Endothelial cell of umbilical vein (primary cell): ENCODE data around the gene TLR5. TPM values are rescaled to one million over a fixed set of nuclear protein-coding genes. Genes with fewer than 3 reads are reported as not detected.

Source experiments
- BruUV-seq: library from RNA; stranded (reverse); fragments of 400-500 nt; replicated peaks from 2 replicates; lab custom pipeline; 2021; lab: Mats Ljungman, UMichigan
- CTCF ChIA-PET: fragments of 300-600, 350-600 bp; sonication (Branson Sonifier 250); formaldehyde crosslinking; loops from one replicate; lab custom pipeline; 2021; ENCODE audit warnings: antibody characterized with exemption, inconsistent platforms; lab: Charles Lee
- POLR2A ChIA-PET: fragments of 300-600, 350-600 bp; sonication (Branson Sonifier 250); formaldehyde crosslinking; loops from one replicate; lab custom pipeline; 2021; ENCODE audit warnings: antibody characterized with exemption, inconsistent platforms; lab: Charles Lee
- DNase-seq: peaks from one replicate; pipeline ENCODE4 v3.0.0-alpha.2; 2011; ENCODE audit warnings: low read depth, low spot score
- FAIRE-seq: peaks from 2 replicates; lab custom pipeline; 2011; peaks lifted over from hg19 to GRCh38; lab: Jason Lieb, UNC
- H2AFZ ChIP-seq: 2 replicates; pipeline ENCODE4 v1.6.0; 2012; ENCODE audit warnings: low read depth, low read length, control low read depth, inconsistent platforms
- H3K27ac ChIP-seq: 2 replicates; pipeline ENCODE4 v1.5.1; 2011; ENCODE audit warnings: low read depth, mild to moderate bottlenecking, control low read depth, low read length, moderate library complexity; ENCODE audit not compliant: insufficient read depth
- H3K27me3 ChIP-seq, 2 experiments: 2 replicates each; pipeline versions ENCODE4 v1.6.0 to v1.6.1; 2011; ENCODE audit warnings: low read length in 2 of 2, mixed read lengths in 1 of 2; ENCODE audit not compliant: control insufficient read depth in 2 of 2, insufficient read depth in 2 of 2
- H3K36me3 ChIP-seq, 2 experiments: 2 replicates in 1 of 2; 3 replicates in 1 of 2; pipeline ENCODE4 v1.5.1; 2011; ENCODE audit warnings: low read length in 2 of 2, mild to moderate bottlenecking in 1 of 2, moderate library complexity in 1 of 2; ENCODE audit not compliant: control insufficient read depth in 2 of 2, insufficient read depth in 2 of 2; ENCODE audit errors: extremely low read depth in 1 of 2
- H3K4me1 ChIP-seq: 3 replicates; pipeline ENCODE4 v1.5.1; 2011; ENCODE audit warnings: mild to moderate bottlenecking, low read length; ENCODE audit not compliant: control insufficient read depth, insufficient read depth; ENCODE audit errors: extremely low read depth
- H3K4me2 ChIP-seq: 2 replicates; pipeline ENCODE4 v1.6.1; 2011; ENCODE audit warnings: low read length, control low read depth, mixed read lengths; ENCODE audit not compliant: insufficient read depth
- H3K4me3 ChIP-seq, 3 experiments: fragments of 200-600 bp in 1 of 3; sonication (generic), shearing (Covaris generic) in 1 of 3; replicated peaks in 1 of 3; 2 replicates each; pipeline ENCODE4 v1.5.1; 2011 to 2016; ENCODE audit warnings: control low read depth in 3 of 3, low read length in 3 of 3, mild to moderate bottlenecking in 2 of 3, inconsistent platforms in 1 of 3, low read depth in 1 of 3, moderate library complexity in 1 of 3; ENCODE audit not compliant: insufficient read depth in 1 of 3
- H3K79me2 ChIP-seq: 2 replicates; pipeline ENCODE4 v1.6.0; 2012; ENCODE audit warnings: low read length, inconsistent platforms; ENCODE audit not compliant: control insufficient read depth, insufficient read depth
- H3K9ac ChIP-seq: replicated peaks from 2 replicates; pipeline ENCODE3; 2011; ENCODE audit warnings: low read length, control low read depth; ENCODE audit not compliant: insufficient read depth; ENCODE audit errors: extremely low read depth
- H3K9me1 ChIP-seq: replicated peaks from 3 replicates; pipeline ENCODE4 v1.6.0; 2011; ENCODE audit warnings: mild to moderate bottlenecking, low read length; ENCODE audit not compliant: control insufficient read depth, insufficient read depth; ENCODE audit errors: extremely low read depth
- H3K9me3 ChIP-seq: replicated peaks from 2 replicates; pipeline ENCODE4 v1.5.1; 2012; ENCODE audit warnings: low read length, inconsistent platforms; ENCODE audit not compliant: control insufficient read depth, insufficient read depth
- H4K20me1 ChIP-seq: replicated peaks from 2 replicates; pipeline ENCODE3; 2011; ENCODE audit warnings: mild to moderate bottlenecking, low read length; ENCODE audit not compliant: control insufficient read depth, insufficient read depth; ENCODE audit errors: extremely low read depth
- CTCF ChIP-seq, 2 donors: IDR thresholded peaks; 1 replicate in 1 of 2; 2 replicates in 1 of 2; pipeline ENCODE4 v1.5.1; 2011; ENCODE audit warnings: low read length in 2 of 2, mild to moderate bottlenecking in 2 of 2, moderate library complexity in 2 of 2, control low read depth in 1 of 2, inconsistent platforms in 1 of 2, low read depth in 1 of 2; ENCODE audit not compliant: insufficient read depth in 1 of 2; ENCODE audit errors: extremely low read depth in 1 of 2
- EZH2 ChIP-seq: IDR thresholded peaks from 2 replicates; pipeline ENCODE4 v1.6.1; 2012; ENCODE audit warnings: borderline replicate concordance, low read depth, mild to moderate bottlenecking, moderate library complexity, low read length, inconsistent platforms; ENCODE audit not compliant: severe bottlenecking
- FOS ChIP-seq: IDR thresholded peaks from 2 replicates; pipeline ENCODE4 v1.6.1; 2011; ENCODE audit warnings: mild to moderate bottlenecking, low read length, moderate library complexity, borderline replicate concordance; ENCODE audit not compliant: insufficient read depth
- GATA2 ChIP-seq: IDR thresholded peaks from 2 replicates; pipeline ENCODE4 v1.7.0; 2011; ENCODE audit warnings: low read depth, mild to moderate bottlenecking, moderate library complexity, mixed read lengths, low read length; ENCODE audit not compliant: insufficient read length, insufficient read depth
- JUN ChIP-seq: IDR thresholded peaks from 2 replicates; pipeline ENCODE4 v1.6.1; 2011; ENCODE audit warnings: borderline replicate concordance, low read depth; ENCODE audit not compliant: insufficient read length, insufficient read depth
- MAX ChIP-seq: IDR thresholded peaks from 2 replicates; pipeline ENCODE4 v1.6.1; 2011; ENCODE audit not compliant: insufficient read depth, insufficient read length
- MYC ChIP-seq: IDR thresholded peaks from one replicate; pipeline ENCODE4 v1.6.1; 2011; ENCODE audit warnings: mild to moderate bottlenecking, low read depth, low read length
- POLR2A ChIP-seq: IDR thresholded peaks from 2 replicates; pipeline ENCODE4 v1.6.1; 2012; ENCODE audit warnings: low read depth, mild to moderate bottlenecking, control low read depth, low read length
- POLR2AphosphoS5 ChIP-seq: IDR thresholded peaks from 2 replicates; pipeline ENCODE4 v1.6.1; 2012; ENCODE audit warnings: low read depth, mild to moderate bottlenecking, control low read depth, low read length, moderate library complexity; ENCODE audit not compliant: insufficient read depth
- dilution Hi-C: fragments of 300-500 bp; cut with MboI; formaldehyde crosslinking; loops from one replicate; pipeline ENCODE4 v1.15.0; 2019; ENCODE audit warnings: low sequenced_read_pairs; ENCODE audit not compliant: extremely low pct_ligation_motif_present
- intact Hi-C: fragments of 100-400 bp; cut with micrococcal nuclease; formaldehyde crosslinking; loops from one replicate; pipeline ENCODE4 v1.10.0; 2022
- polyA plus RNA-seq, 4 experiments: library from polyadenylated mRNA; depleted of rRNA in 3 of 4; stranded (reverse) in 3 of 4; unstranded in 1 of 4; fragments of >200 nt; gene quantifications; 2 replicates each; pipeline versions ENCODE4 v1.2.1 to v1.2.3, GENCODE V29; 2011 to 2012; ENCODE audit warnings: missing spikeins in 1 of 4
- total RNA-seq: library from RNA; stranded (reverse); gene quantifications from 2 replicates; pipeline ENCODE4 v1.2.3, GENCODE V29; 2021

The TLR5 gene
- total and polyA plus RNA-seq, 2 donors (not counting 3 experiments of a cell fraction or from before 2014, with no cell fraction given): 0.15 to 0.25 TPM

GRCh38 chr1:223068900-223069665, 74.0 kb downstream of the TLR5 start:
- Histone ChIP-seq H3K4me3 (no peak overlapping the region), H2AFZ (no peak overlapping the region), H3K4me2 (no peak overlapping the region), H3K27me3 (peaks cover 0 to 1% of the 10 kb centered on the region in 2 experiments), H4K20me1 (no peaks in the 10 kb centered on the region), H3K36me3 (no peaks in the 10 kb centered on the region), H3K9ac (no peak overlapping the region), H3K27ac (no peak overlapping the region), H3K9me1 (no peaks in the 10 kb centered on the region), H3K9me3 (no peaks in the 10 kb centered on the region), H3K79me2 (no peaks in the 10 kb centered on the region), H3K4me1 (no peaks in the 10 kb centered on the region)
- no peak for TF ChIP-seq POLR2A
- TF ChIP-seq EZH2: no peak
- no peak for TF ChIP-seq JUN
- no peak for FAIRE-seq
- dilution Hi-C loops (no loop called here), intact Hi-C loops (loop anchor here (2.0 kb wide), 1 partner anchor 52 kb away; no protein-coding TSS in a partner anchor)
- DNase-seq: no peak
- ChIA-PET POLR2A (no interaction called here), CTCF (interaction anchor here (1.4 to 2.5 kb wide), 3 partner anchors 21 to 55 kb away, joined by 3 to 8 read pairs (median 4); no protein-coding TSS in a partner anchor)
- BruUV-seq: no TSS peak

GRCh38 chr1:223067914-223068313, 75.1 kb downstream of the TLR5 start:
- no TSS peak for BruUV-seq
- intact Hi-C loops: loop anchor here (2.0 kb wide), 1 partner anchor 51 kb away; no protein-coding TSS in a partner anchor
- Histone ChIP-seq H3K9me3 (no peaks in the 10 kb centered on the region), H3K4me2 (no peak overlapping the region), H3K9me1 (no peaks in the 10 kb centered on the region), H3K27ac (no peak overlapping the region), H3K4me1 (no peaks in the 10 kb centered on the region), H3K79me2 (no peaks in the 10 kb centered on the region), H4K20me1 (no peaks in the 10 kb centered on the region), H2AFZ (no peak overlapping the region), H3K4me3 (no peak overlapping the region), H3K36me3 (no peaks in the 10 kb centered on the region), H3K27me3 (peaks cover 0 to 1% of the 10 kb centered on the region in 2 experiments), H3K9ac (no peak overlapping the region)
- POLR2A ChIA-PET: no interaction called here
- CTCF ChIA-PET: interaction anchor here (0.8 to 1.4 kb wide), 2 partner anchors 22 to 56 kb away, joined by 3 to 4 read pairs; no protein-coding TSS in a partner anchor
- dilution Hi-C loops: no loop called here
- TF ChIP-seq MYC (no peak), POLR2AphosphoS5 (no peak), JUN (no peak), MAX (no peak), GATA2 (no peak), POLR2A (no peak), EZH2 (no peak), CTCF (IDR thresholded peaks at IDR 0.05; ENCODE audit: extremely low read depth in 1 of 2, insufficient read depth in 1 of 2, low read depth in 1 of 2, low read length in 2 of 2) (no peak), FOS (no peak)
- DNase-seq (no peak), FAIRE-seq (no peak)
